ENCODE data around the gene ZNF862. TPM values are rescaled to one million over a fixed set of nuclear protein-coding genes. Genes with fewer than 3 reads are reported as not detected.

ZNF862 gene
- total and polyA plus RNA-seq, 2 of the 13 experiments (the other 11 are each of a cell fraction or from before 2014, with no cell fraction given): 0.89 to 2.0 TPM

GRCh38 chr7:149861728-149862045 is 23.5 kb downstream of the ZNF862 start:
- Histone ChIP-seq H3K9ac (ENCODE audit: insufficient read depth, low read depth, low read length) (no peak overlapping the region), H3K27ac (ENCODE audit: extremely low read length, insufficient read depth, low read length) (no peak overlapping the region), H3K4me1 (ENCODE audit: insufficient read depth, low read length) (no peaks in the 10 kb centered on the region), H3K9me3 (ENCODE audit: low read length) (no peaks in the 10 kb centered on the region), H2AFZ (ENCODE audit: low read length) (no peak overlapping the region), H3K4me3 (replicated peaks in 1 of 3; ENCODE audit: insufficient read depth in 1 of 3, low read depth in 2 of 3, low read length in 3 of 3) (no peak overlapping the region), H3K4me2 (ENCODE audit: low read depth, low read length) (no peak overlapping the region), H3K36me3 (replicated peaks in 1 of 2; ENCODE audit: control insufficient read depth in 1 of 2, insufficient read depth in 2 of 2, low read length in 2 of 2) (no peaks in the 10 kb centered on the region), H3K27me3 (ENCODE audit: control insufficient read depth in 1 of 2, insufficient read depth in 2 of 2, low read length in 2 of 2) (peaks cover 0 to 17% of the 10 kb centered on the region in 2 experiments; a peak in 1 of 5 replicates), H4K20me1 (ENCODE audit: insufficient read depth, low read length) (no peaks in the 10 kb centered on the region), H3K79me2 (ENCODE audit: insufficient read depth, low read length) (no peaks in the 10 kb centered on the region)
- in situ Hi-C loops (cut with HindIII; ENCODE audit: extremely low pct_ligation_motif_present, low pct_unique_long_range_greater_than_20kb) (loop anchor here (25.0 kb wide), 1 partner anchor 176 kb away; no protein-coding TSS in a partner anchor), intact Hi-C loops (cut with micrococcal nuclease; ENCODE audit: unreplicated experiment) (no loop called here)
- no peak for DNase-seq (ENCODE audit: low spot score)
- CTCF ChIA-PET (ENCODE audit: low intra/inter-chr PET ratio, low total read pairs): interaction anchor here (1.0 to 1.3 kb wide), 2 partner anchors 11 to 414 kb away, joined by 3 to 4 read pairs; no protein-coding TSS in a partner anchor
- TF ChIP-seq ZNF567 (CRISPR knock-in tag; IDR thresholded peaks at IDR 0.05; ENCODE audit: borderline replicate concordance) (no peak), ZBTB3 (CRISPR knock-in tag; IDR thresholded peaks at IDR 0.05; ENCODE audit: borderline replicate concordance, low read depth) (no peak), GLMP (CRISPR knock-in tag; IDR thresholded peaks at IDR 0.05; ENCODE audit: borderline replicate concordance) (no peak), ATRX (CRISPR knock-in tag; IDR thresholded peaks at IDR 0.05; ENCODE audit: borderline replicate concordance) (no peak), ZNF768 (CRISPR knock-in tag; IDR thresholded peaks at IDR 0.05) (peak; percentile 4; the same call in 1 of the 2 replicates)
- WGBS (ENCODE audit: low lambda C conversion rate): 86% methylated on average over 15 of the region's 16 CpGs
- POLR2A ChIA-PET: no interaction called here
- no TSS peak for BruUV-seq (replicated peaks)
- no peak for FAIRE-seq
- no peak for ATAC-seq

GRCh38 chr7:149862156-149862555 is 24.0 kb downstream of the ZNF862 start:
- no peak overlapping the region for H2AFZ ChIP-seq (ENCODE audit: low read length)
- no peaks in the 10 kb centered on the region for H3K4me1 ChIP-seq (ENCODE audit: insufficient read depth, low read length)
- no peak overlapping the region for H3K9ac ChIP-seq (ENCODE audit: insufficient read depth, low read depth, low read length)
- FAIRE-seq (no peak), DNase-seq (ENCODE audit: low spot score) (no peak), ATAC-seq (no peak)
- no peak overlapping the region for H3K4me3 ChIP-seq (replicated peaks in 1 of 3; ENCODE audit: insufficient read depth in 1 of 3, low read depth in 2 of 3, low read length in 3 of 3)
- no peaks in the 10 kb centered on the region for H4K20me1 ChIP-seq (ENCODE audit: insufficient read depth, low read length)
- intact Hi-C loops (cut with micrococcal nuclease; ENCODE audit: unreplicated experiment) (no loop called here), in situ Hi-C loops (cut with HindIII; ENCODE audit: extremely low pct_ligation_motif_present, low pct_unique_long_range_greater_than_20kb) (loop anchor here (25.0 kb wide), 1 partner anchor 175 kb away; no protein-coding TSS in a partner anchor)
- H3K79me2 ChIP-seq (ENCODE audit: insufficient read depth, low read length): no peaks in the 10 kb centered on the region
- H3K36me3 ChIP-seq (replicated peaks in 1 of 2; ENCODE audit: control insufficient read depth in 1 of 2, insufficient read depth in 2 of 2, low read length in 2 of 2): no peaks in the 10 kb centered on the region
- H3K9me3 ChIP-seq (ENCODE audit: low read length): no peaks in the 10 kb centered on the region
- ChIA-PET CTCF (ENCODE audit: low intra/inter-chr PET ratio, low total read pairs) (interaction anchor here (1.0 to 1.3 kb wide), 2 partner anchors 11 to 414 kb away, joined by 3 to 4 read pairs; no protein-coding TSS in a partner anchor), POLR2A (no interaction called here)
- WGBS (ENCODE audit: low lambda C conversion rate): 60% methylated on average over 9 of the region's 18 CpGs
- H3K27me3 ChIP-seq (ENCODE audit: control insufficient read depth in 1 of 2, insufficient read depth in 2 of 2, low read length in 2 of 2): peaks cover 0 to 17% of the 10 kb centered on the region in 2 experiments; a peak in 1 of 5 replicates
- TF ChIP-seq ZNF549 (CRISPR knock-in tag; IDR thresholded peaks at IDR 0.05): no peak
- TF ChIP-seq TAF1 (CRISPR knock-in tag; IDR thresholded peaks at IDR 0.05): no peak
- TF ChIP-seq ELF4 (CRISPR knock-in tag; IDR thresholded peaks at IDR 0.05; ENCODE audit: borderline replicate concordance): no peak
- 0 out of 2 replicates have a peak, but pooled peaks have one; percentile 49 for TF ChIP-seq FOXO4 (CRISPR knock-in tag; conservative IDR thresholded peaks at IDR 0.05)
- TF ChIP-seq MNT (IDR thresholded peaks at IDR 0.05): peak; percentile 41
- TF ChIP-seq NRL (CRISPR knock-in tag; IDR thresholded peaks at IDR 0.05; ENCODE audit: borderline replicate concordance): no peak
- no peak overlapping the region for H3K4me2 ChIP-seq (ENCODE audit: low read depth, low read length)
- BruUV-seq (replicated peaks): no TSS peak
- H3K27ac ChIP-seq (ENCODE audit: extremely low read length, insufficient read depth, low read length): no peak overlapping the region
